GM21825 (cell line): Measurements from ENCODE around the gene KCNIP4.
"Not testable (repeated sequence)": the region's sequence is repeated elsewhere in the genome, so short reads cannot be mapped to it uniquely, and the experiment has no call there.

Source experiments
- ATAC-seq: cut with Tn5 transposase; IDR thresholded peaks from one replicate; pipeline ENCODE4 v1.9.1; 2021; ENCODE audit warnings: mild to moderate bottlenecking, moderate library complexity; ENCODE audit not compliant: unreplicated experiment

The KCNIP4 gene

GRCh38 chr4:20809812-20810211 is 1138.8 kb downstream of the KCNIP4 start:
- no peak for ATAC-seq

- ATAC-seq, result no peak
Observed at GRCh38 chr4:20805716-20806115, 1142.9 kb downstream of the KCNIP4 start.

GRCh38 chr4:20787940-20788665 is 1160.5 kb downstream of the KCNIP4 start:
- no peak for ATAC-seq

GRCh38 chr4:20783134-20783533 is 1165.4 kb downstream of the KCNIP4 start:
- ATAC-seq, result not testable (repeated sequence)

- ATAC-seq, result no peak
Observed at GRCh38 chr4:20778896-20779295, 1169.7 kb downstream of the KCNIP4 start.

GRCh38 chr4:20773144-20773997 is 1175.2 kb downstream of the KCNIP4 start:
- peak; percentile 83 for ATAC-seq

- ATAC-seq, result no peak
Observed at GRCh38 chr4:20764366-20764992, 1184.1 kb downstream of the KCNIP4 start.

- ATAC-seq, result no peak
Observed at GRCh38 chr4:20761826-20762225, 1186.7 kb downstream of the KCNIP4 start.

- no peak for ATAC-seq
Observed at GRCh38 chr4:20761382-20761781, 1187.2 kb downstream of the KCNIP4 start.

GRCh38 chr4:20760053-20760452 is 1188.5 kb downstream of the KCNIP4 start:
- no peak for ATAC-seq

GRCh38 chr4:20754036-20754435 is 1194.5 kb downstream of the KCNIP4 start:
- no peak for ATAC-seq

GRCh38 chr4:20752641-20753040 is 1195.9 kb downstream of the KCNIP4 start:
- no peak for ATAC-seq

- ATAC-seq, result not testable (repeated sequence)
Observed at GRCh38 chr4:20746000-20746399, 1202.6 kb downstream of the KCNIP4 start.

GRCh38 chr4:20735931-20736330 is 1212.6 kb downstream of the KCNIP4 start:
- ATAC-seq, result no peak

GRCh38 chr4:20724915-20725314 is 1223.7 kb downstream of the KCNIP4 start:
- ATAC-seq, result peak; percentile 75

- ATAC-seq, result no peak
Observed at GRCh38 chr4:20723463-20723862, 1225.1 kb downstream of the KCNIP4 start.

GRCh38 chr4:20723019-20723418 is 1225.6 kb downstream of the KCNIP4 start:
- no peak for ATAC-seq

- no peak for ATAC-seq
Observed at GRCh38 chr4:20711335-20711734, 1237.2 kb downstream of the KCNIP4 start.

GRCh38 chr4:20700007-20700761 is 1248.4 kb downstream of the KCNIP4 start, which contains the start of gene PACRGL:
TSS of gene PACRGL (plus strand) at chr4:20700458. CDS start at chr4:20704482, 4,024 bp downstream.
- ATAC-seq, result peak; percentile 100

- no peak for ATAC-seq
Observed at GRCh38 chr4:20698820-20699219, 1249.8 kb downstream of the KCNIP4 start.

GRCh38 chr4:20698382-20698781 is 1250.2 kb downstream of the KCNIP4 start:
- ATAC-seq, result no peak
